Breast epithelium (tissue), 3 donors: Measurements from ENCODE around the gene TMEM187.

ENCODE experiments used
- POLR2A ChIP-seq: fragments of 450-650 bp; IDR thresholded peaks from one replicate; pipeline ENCODE4 v1.6.1; 2016; ENCODE audit warnings: antibody characterized with exemption, mild to moderate bottlenecking, moderate library complexity
- POLR2AphosphoS5 ChIP-seq, 3 donors: sonication (generic); formaldehyde crosslinking; IDR thresholded peaks; one replicate each; pipeline ENCODE4 v1.6.1; 2017; ENCODE audit warnings: antibody characterized with exemption in 3 of 3

- TF ChIP-seq POLR2A (no peak), POLR2AphosphoS5 (IDR thresholded peaks at IDR 0.05) (no peak)
Measured at GRCh38 chrX:153993079-153993478, 20.5 kb downstream of the TMEM187 start.
